Stimulated activated memory B cell treated with anti-CD40 and anti-IgM and Interleukin-4, amounts not matched to agents 10 μg/mL and 1 μg/mL and 100 μg/mL, for 72 hours (primary cell): ENCODE results near the gene SYNE1.

Experiments
- ATAC-seq: fragments of 150-1000 bp; cut with Tn5 transposase; 2 replicates; pipeline ENCODE4 v1.10.0; 2021
- H3K27ac Mint-ChIP-seq: one replicate; pipeline ENCODE4 v1.8.0; 2022; ENCODE audit warnings: mild to moderate bottlenecking, mixed read lengths
- H3K27me3 Mint-ChIP-seq: one replicate; pipeline ENCODE4 v1.8.0; 2022; ENCODE audit warnings: mixed read lengths
- H3K36me3 Mint-ChIP-seq: one replicate; pipeline ENCODE4 v1.8.0; 2022; ENCODE audit warnings: mixed read lengths
- H3K4me1 Mint-ChIP-seq: one replicate; pipeline ENCODE4 v1.8.0; 2022; ENCODE audit warnings: mixed read lengths
- H3K4me3 Mint-ChIP-seq: one replicate; pipeline ENCODE4 v1.8.0; 2022; ENCODE audit warnings: mild to moderate bottlenecking, moderate library complexity, mixed read lengths
- H3K9me3 Mint-ChIP-seq: one replicate; pipeline ENCODE4 v1.8.0; 2022; ENCODE audit warnings: mixed read lengths

The SYNE1 gene

GRCh38 chr6:152244998-152245630, 392.0 kb downstream of the SYNE1 start:
- peaks cover 73% of the 10 kb centered on the region for H3K36me3 Mint-ChIP-seq
- ATAC-seq, result no peak
- no peaks in the 10 kb centered on the region for H3K9me3 Mint-ChIP-seq
- no peaks in the 10 kb centered on the region for H3K27me3 Mint-ChIP-seq
- no peak overlapping the region for H3K4me3 Mint-ChIP-seq
- H3K27ac Mint-ChIP-seq, result no peak overlapping the region
- H3K4me1 Mint-ChIP-seq, result no peaks in the 10 kb centered on the region

GRCh38 chr6:152241013-152241766, 396.0 kb downstream of the SYNE1 start:
- no peak overlapping the region for H3K4me3 Mint-ChIP-seq
- H3K36me3 Mint-ChIP-seq, result peaks cover 65% of the 10 kb centered on the region
- H3K27ac Mint-ChIP-seq, result no peak overlapping the region

GRCh38 chr6:152240436-152240835, 396.7 kb downstream of the SYNE1 start:
- no peak overlapping the region for H3K4me3 Mint-ChIP-seq
- H3K27ac Mint-ChIP-seq, result no peak overlapping the region
- H3K36me3 Mint-ChIP-seq, result peaks cover 68% of the 10 kb centered on the region
- no peaks in the 10 kb centered on the region for H3K9me3 Mint-ChIP-seq
- no peaks in the 10 kb centered on the region for H3K4me1 Mint-ChIP-seq
- no peaks in the 10 kb centered on the region for H3K27me3 Mint-ChIP-seq
- no peak for ATAC-seq

More at GRCh38 chr6:152241013-152241766, 396.0 kb downstream of the SYNE1 start:
- no peaks in the 10 kb centered on the region for H3K27me3 Mint-ChIP-seq
- ATAC-seq, result no peak
- no peaks in the 10 kb centered on the region for H3K9me3 Mint-ChIP-seq
- no peaks in the 10 kb centered on the region for H3K4me1 Mint-ChIP-seq

- no peak for ATAC-seq
- H3K36me3 Mint-ChIP-seq, result peaks cover 62% of the 10 kb centered on the region
- no peaks in the 10 kb centered on the region for H3K9me3 Mint-ChIP-seq
- H3K4me1 Mint-ChIP-seq, result no peaks in the 10 kb centered on the region
- H3K27ac Mint-ChIP-seq, result no peak overlapping the region
- H3K4me3 Mint-ChIP-seq, result no peak overlapping the region
- H3K27me3 Mint-ChIP-seq, result no peaks in the 10 kb centered on the region
These were observed 400.6 kb downstream of the SYNE1 start for GRCh38 chr6:152236370-152237097.

GRCh38 chr6:152233547-152234320, 403.4 kb downstream of the SYNE1 start:
- peaks cover 44% of the 10 kb centered on the region for H3K36me3 Mint-ChIP-seq
- H3K4me1 Mint-ChIP-seq, result no peaks in the 10 kb centered on the region
- no peak for ATAC-seq
- no peaks in the 10 kb centered on the region for H3K27me3 Mint-ChIP-seq
- no peak overlapping the region for H3K27ac Mint-ChIP-seq
- H3K4me3 Mint-ChIP-seq, result no peak overlapping the region
- no peaks in the 10 kb centered on the region for H3K9me3 Mint-ChIP-seq

GRCh38 chr6:152232501-152233151, 404.5 kb downstream of the SYNE1 start:
- H3K9me3 Mint-ChIP-seq, result no peaks in the 10 kb centered on the region
- H3K27ac Mint-ChIP-seq, result no peak overlapping the region
- no peak for ATAC-seq
- H3K4me1 Mint-ChIP-seq, result no peaks in the 10 kb centered on the region
- H3K36me3 Mint-ChIP-seq, result peaks cover 43% of the 10 kb centered on the region
- H3K4me3 Mint-ChIP-seq, result no peak overlapping the region
- no peaks in the 10 kb centered on the region for H3K27me3 Mint-ChIP-seq

GRCh38 chr6:152229330-152229729, 407.8 kb downstream of the SYNE1 start:
- H3K4me1 Mint-ChIP-seq, result no peaks in the 10 kb centered on the region
- no peaks in the 10 kb centered on the region for H3K9me3 Mint-ChIP-seq
- no peak overlapping the region for H3K4me3 Mint-ChIP-seq
- H3K36me3 Mint-ChIP-seq, result peaks cover 42% of the 10 kb centered on the region
- no peaks in the 10 kb centered on the region for H3K27me3 Mint-ChIP-seq
- ATAC-seq, result no peak
- no peak overlapping the region for H3K27ac Mint-ChIP-seq

GRCh38 chr6:152226119-152226518, 411.0 kb downstream of the SYNE1 start:
- Mint-ChIP-seq H3K27ac (no peak overlapping the region), H3K9me3 (peaks cover 13% of the 10 kb centered on the region), H3K4me3 (no peak overlapping the region), H3K36me3 (peaks cover 61% of the 10 kb centered on the region), H3K4me1 (no peaks in the 10 kb centered on the region), H3K27me3 (no peaks in the 10 kb centered on the region)
- ATAC-seq, result no peak

GRCh38 chr6:152225241-152225934, 411.8 kb downstream of the SYNE1 start:
- H3K27ac Mint-ChIP-seq, result no peak overlapping the region
- peaks cover 61% of the 10 kb centered on the region for H3K36me3 Mint-ChIP-seq
- no peaks in the 10 kb centered on the region for H3K4me1 Mint-ChIP-seq
- no peak overlapping the region for H3K4me3 Mint-ChIP-seq
- H3K27me3 Mint-ChIP-seq, result no peaks in the 10 kb centered on the region
- peaks cover 13% of the 10 kb centered on the region for H3K9me3 Mint-ChIP-seq
- no peak for ATAC-seq

GRCh38 chr6:152223636-152224035, 413.5 kb downstream of the SYNE1 start:
- H3K27ac Mint-ChIP-seq, result no peak overlapping the region
- H3K4me3 Mint-ChIP-seq, result no peak overlapping the region
- no peaks in the 10 kb centered on the region for H3K27me3 Mint-ChIP-seq
- H3K9me3 Mint-ChIP-seq, result peaks cover 13% of the 10 kb centered on the region
- H3K36me3 Mint-ChIP-seq, result peaks cover 71% of the 10 kb centered on the region
- ATAC-seq, result no peak
- no peaks in the 10 kb centered on the region for H3K4me1 Mint-ChIP-seq

GRCh38 chr6:152221806-152222628, 415.1 kb downstream of the SYNE1 start:
- Mint-ChIP-seq H3K9me3 (peaks cover 13% of the 10 kb centered on the region), H3K36me3 (peaks cover 75% of the 10 kb centered on the region), H3K27me3 (no peaks in the 10 kb centered on the region), H3K4me1 (no peaks in the 10 kb centered on the region), H3K27ac (no peak overlapping the region), H3K4me3 (no peak overlapping the region)
- ATAC-seq, result no peak

GRCh38 chr6:152220786-152221185, 416.4 kb downstream of the SYNE1 start:
- peaks cover 81% of the 10 kb centered on the region for H3K36me3 Mint-ChIP-seq
- no peak for ATAC-seq
- H3K27me3 Mint-ChIP-seq, result no peaks in the 10 kb centered on the region
- H3K4me1 Mint-ChIP-seq, result no peaks in the 10 kb centered on the region
- no peak overlapping the region for H3K4me3 Mint-ChIP-seq
- no peak overlapping the region for H3K27ac Mint-ChIP-seq
- H3K9me3 Mint-ChIP-seq, result peaks cover 13% of the 10 kb centered on the region

GRCh38 chr6:152218887-152219286, 418.3 kb downstream of the SYNE1 start:
- Mint-ChIP-seq H3K27me3 (no peaks in the 10 kb centered on the region), H3K27ac (no peak overlapping the region), H3K9me3 (peaks cover 13% of the 10 kb centered on the region), H3K36me3 (peaks cover 69% of the 10 kb centered on the region), H3K4me1 (no peaks in the 10 kb centered on the region), H3K4me3 (no peak overlapping the region)
- ATAC-seq, result no peak
